Measurements from ENCODE around the gene C2orf72. TPM values are rescaled to one million over a fixed set of nuclear protein-coding genes. Genes with fewer than 3 reads are reported as not detected.

C2orf72 gene
- total and polyA plus RNA-seq, 2 donors, result 0.02 to 0.05 TPM

DNA sequence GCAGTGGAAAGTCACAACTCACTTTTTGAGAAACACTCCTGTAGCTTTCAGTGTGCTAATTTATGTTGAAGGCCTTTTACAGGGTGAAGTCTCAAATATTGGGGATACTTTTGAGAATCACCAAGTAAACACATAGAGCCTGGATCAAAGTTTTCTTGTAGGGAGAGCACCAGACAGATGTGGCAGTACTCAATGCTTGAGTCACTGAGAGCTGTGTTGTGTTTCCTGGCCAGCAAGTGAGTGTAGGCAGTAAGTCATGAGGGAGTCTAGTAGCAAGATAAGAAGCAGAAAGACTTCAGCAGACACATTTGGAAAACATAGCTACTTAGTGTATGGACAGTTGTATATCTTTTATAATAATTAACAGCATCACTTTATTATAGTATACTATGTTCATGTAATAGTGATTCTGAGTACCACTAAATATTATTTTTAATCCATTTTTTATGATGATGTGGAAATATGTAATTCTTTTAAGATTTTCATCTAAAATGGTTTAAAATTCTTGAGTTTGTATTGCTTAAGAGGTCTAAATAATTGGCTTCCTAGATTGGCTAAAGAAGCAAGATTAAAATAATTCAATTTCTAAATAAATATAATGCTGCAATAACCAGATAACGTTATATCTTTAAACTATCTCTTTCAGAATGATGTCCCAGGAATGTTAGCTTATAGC is 32.2 kb downstream of the C2orf72 start:
- WGBS, result 96% methylated on average over 1 of the region's 1 CpG
- Histone ChIP-seq H3K27me3 (ENCODE audit: control insufficient read depth in 2 of 2, insufficient read depth in 1 of 2, low read length in 1 of 2) (no peaks in the 10 kb centered on the region), H3K4me3 (ENCODE audit: low read length in 2 of 2) (no peak overlapping the region), H3K9me3 (ENCODE audit: control insufficient read depth in 2 of 2, insufficient read depth in 1 of 2, low read length in 1 of 2) (no peaks in the 10 kb centered on the region), H3K4me1 (ENCODE audit: control insufficient read depth in 2 of 2, insufficient read depth in 2 of 2, low read length in 2 of 2) (no peaks in the 10 kb centered on the region), H3K27ac (ENCODE audit: low read depth in 1 of 2, low read length in 1 of 2) (no peak overlapping the region), H3K36me3 (ENCODE audit: control insufficient read depth in 2 of 2, insufficient read depth in 2 of 2, low read length in 1 of 2) (peaks cover 13 to 59% of the 10 kb centered on the region in 2 donors)
- DNase-seq (ENCODE audit: low read depth in 6 of 9, low spot score in 9 of 9), result no peak

DNA sequence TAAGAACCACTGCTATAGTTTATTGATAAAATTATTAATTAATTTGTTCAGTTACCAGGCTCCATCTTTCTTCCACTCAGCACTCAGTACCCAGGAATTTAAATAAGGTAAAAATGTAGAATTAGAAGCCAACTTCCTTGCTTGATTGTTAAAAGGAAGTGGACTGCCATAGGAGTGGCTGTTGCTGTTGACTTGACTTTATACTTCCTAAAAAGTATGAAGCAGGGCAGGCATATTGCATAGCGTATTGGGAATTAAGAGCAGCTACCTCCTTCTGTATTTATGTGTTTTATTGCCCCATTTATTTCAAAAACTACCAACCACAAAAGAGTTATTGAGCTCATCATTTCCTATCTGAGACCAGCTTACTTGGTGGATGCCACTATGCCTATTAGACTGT is 47.2 kb downstream of the C2orf72 start:
- H3K27ac ChIP-seq (ENCODE audit: low read depth in 1 of 2, low read length in 1 of 2), result no peak overlapping the region
- H3K9me3 ChIP-seq (ENCODE audit: control insufficient read depth in 2 of 2, insufficient read depth in 1 of 2, low read length in 1 of 2), result no peaks in the 10 kb centered on the region
- WGBS, result 99% methylated on average over 1 of the region's 1 CpG
- H3K36me3 ChIP-seq (ENCODE audit: control insufficient read depth in 2 of 2, insufficient read depth in 2 of 2, low read length in 1 of 2), result peaks cover 54 to 77% of the 10 kb centered on the region in 2 donors
- H3K4me3 ChIP-seq (ENCODE audit: low read length in 2 of 2), result no peak overlapping the region
- H3K4me1 ChIP-seq (ENCODE audit: control insufficient read depth in 2 of 2, insufficient read depth in 2 of 2, low read length in 2 of 2), result no peaks in the 10 kb centered on the region
- no peaks in the 10 kb centered on the region for H3K27me3 ChIP-seq (ENCODE audit: control insufficient read depth in 2 of 2, insufficient read depth in 1 of 2, low read length in 1 of 2)
- DNase-seq (ENCODE audit: low read depth in 6 of 9, low spot score in 9 of 9), result no peak

DNA sequence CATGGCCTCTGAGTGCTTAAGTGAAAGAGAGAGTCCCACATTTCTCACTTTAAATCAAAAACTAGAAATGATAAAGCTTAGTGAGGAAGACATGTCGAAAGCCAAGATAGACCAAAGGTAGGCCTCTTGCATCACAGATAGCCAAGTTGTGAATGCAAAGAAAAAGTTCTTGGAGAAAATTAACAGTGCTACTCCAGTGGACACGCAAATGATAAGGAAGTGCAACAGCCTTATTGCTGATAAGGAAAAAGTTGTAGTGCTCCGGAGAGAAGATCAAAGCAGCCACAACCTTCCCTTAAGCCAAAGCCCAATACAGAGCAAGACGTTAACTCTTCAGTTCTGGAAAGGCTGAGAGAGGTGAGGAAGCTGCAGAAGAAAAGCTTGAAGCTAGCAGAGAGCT is 51.4 kb downstream of the C2orf72 start:
- DNase-seq (ENCODE audit: low read depth in 6 of 9, low spot score in 9 of 9), result no peak
- Histone ChIP-seq H3K4me1 (ENCODE audit: control insufficient read depth in 2 of 2, insufficient read depth in 2 of 2, low read length in 2 of 2) (no peaks in the 10 kb centered on the region), H3K27me3 (ENCODE audit: control insufficient read depth in 2 of 2, insufficient read depth in 1 of 2, low read length in 1 of 2) (no peaks in the 10 kb centered on the region), H3K4me3 (ENCODE audit: low read length in 2 of 2) (no peak overlapping the region), H3K9me3 (ENCODE audit: control insufficient read depth in 2 of 2, insufficient read depth in 1 of 2, low read length in 1 of 2) (no peaks in the 10 kb centered on the region), H3K36me3 (ENCODE audit: control insufficient read depth in 2 of 2, insufficient read depth in 2 of 2, low read length in 1 of 2) (peaks cover 45 to 72% of the 10 kb centered on the region in 2 donors), H3K27ac (ENCODE audit: low read depth in 1 of 2, low read length in 1 of 2) (no peak overlapping the region)
- WGBS, result 96% methylated on average over 4 of the region's 4 CpGs

DNA sequence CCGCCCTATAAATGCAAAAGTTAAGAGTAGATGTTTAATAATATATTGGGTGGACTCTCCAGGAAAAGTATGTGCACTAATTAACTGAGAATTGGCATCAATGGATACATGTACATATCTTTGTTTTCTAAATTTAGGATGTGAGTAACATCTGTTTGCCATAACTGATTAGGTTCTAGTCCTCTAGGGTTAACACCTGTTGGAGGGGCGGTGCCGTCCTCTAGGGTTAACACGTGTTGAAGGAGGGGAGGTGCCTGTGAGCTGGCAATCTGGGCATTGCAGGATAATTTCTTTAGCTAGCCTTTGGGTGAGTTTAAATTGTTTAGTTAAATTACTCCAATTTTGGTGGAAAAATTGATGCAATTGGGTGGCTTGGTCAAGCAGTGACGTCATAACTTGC is 56.6 kb downstream of the C2orf72 start:
- no peak overlapping the region for H3K27ac ChIP-seq (ENCODE audit: low read depth in 1 of 2, low read length in 1 of 2)
- whole genome bisulfite sequencing, result 92% methylated on average over 5 of the region's 5 CpGs
- no peak overlapping the region for H3K4me3 ChIP-seq (ENCODE audit: low read length in 2 of 2)
- peaks cover 0 to under 1% of the 10 kb centered on the region in 2 donors for H3K9me3 ChIP-seq (ENCODE audit: control insufficient read depth in 2 of 2, insufficient read depth in 1 of 2, low read length in 1 of 2)
- H3K27me3 ChIP-seq (ENCODE audit: control insufficient read depth in 2 of 2, insufficient read depth in 1 of 2, low read length in 1 of 2), result no peaks in the 10 kb centered on the region
- peaks cover 37 to 49% of the 10 kb centered on the region in 2 donors for H3K36me3 ChIP-seq (ENCODE audit: control insufficient read depth in 2 of 2, insufficient read depth in 2 of 2, low read length in 1 of 2)
- H3K4me1 ChIP-seq (ENCODE audit: control insufficient read depth in 2 of 2, insufficient read depth in 2 of 2, low read length in 2 of 2), result no peaks in the 10 kb centered on the region
- DNase-seq (ENCODE audit: low read depth in 6 of 9, low spot score in 9 of 9), result no peak

DNA sequence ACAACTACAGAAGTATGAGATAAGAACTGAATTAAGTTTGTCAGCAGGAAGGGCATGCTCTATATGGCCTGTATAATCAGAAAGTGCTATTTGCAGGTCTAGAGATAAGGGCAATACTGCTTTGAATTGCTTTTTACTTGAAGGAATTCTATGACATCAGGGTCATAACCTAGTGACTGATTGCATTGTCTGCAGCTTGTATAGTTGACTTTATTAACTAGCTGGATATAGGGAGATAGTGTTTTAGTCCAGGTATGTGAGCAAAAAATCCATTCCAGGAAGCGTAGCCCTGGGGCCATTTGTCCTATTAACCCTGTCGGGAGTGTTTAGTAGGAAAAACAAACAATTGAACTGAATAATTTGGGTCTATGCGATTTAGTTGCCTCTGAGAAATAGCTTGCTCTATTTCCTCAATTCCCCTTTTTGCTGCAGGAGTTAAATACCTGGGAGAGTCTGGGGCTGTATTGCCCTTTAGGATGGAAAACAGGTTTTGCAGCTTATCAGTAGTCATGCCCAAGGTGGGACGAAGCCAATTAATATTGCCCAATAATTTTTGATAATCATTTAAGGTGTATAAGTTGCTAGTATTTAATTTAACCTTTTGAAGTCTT is 57.5 kb downstream of the C2orf72 start:
- no peaks in the 10 kb centered on the region for H3K4me1 ChIP-seq (ENCODE audit: control insufficient read depth in 2 of 2, insufficient read depth in 2 of 2, low read length in 2 of 2)
- H3K27me3 ChIP-seq (ENCODE audit: control insufficient read depth in 2 of 2, insufficient read depth in 1 of 2, low read length in 1 of 2), result no peaks in the 10 kb centered on the region
- H3K27ac ChIP-seq (ENCODE audit: low read depth in 1 of 2, low read length in 1 of 2), result no peak overlapping the region
- 97% methylated on average over 4 of the region's 4 CpGs for WGBS
- peaks cover 42 to 56% of the 10 kb centered on the region in 2 donors for H3K36me3 ChIP-seq (ENCODE audit: control insufficient read depth in 2 of 2, insufficient read depth in 2 of 2, low read length in 1 of 2)
- H3K4me3 ChIP-seq (ENCODE audit: low read length in 2 of 2), result no peak overlapping the region
- H3K9me3 ChIP-seq (ENCODE audit: control insufficient read depth in 2 of 2, insufficient read depth in 1 of 2, low read length in 1 of 2), result peaks cover 4 to 8% of the 10 kb centered on the region in 2 donors
- no peak for DNase-seq (ENCODE audit: low read depth in 6 of 9, low spot score in 9 of 9)

Other genes with a start within 250 kb of the C2orf72 start
- 154 TPM for gene ITM2C, start 172.6 kb upstream of the C2orf72 start, total RNA-seq
- 79.4 TPM for gene ITM2C, start 172.6 kb upstream of the C2orf72 start, polyA plus RNA-seq
- gene GPR55, start 112.3 kb upstream of the C2orf72 start, total RNA-seq, result 2.1 TPM
- 1.9 TPM for gene GPR55, start 112.3 kb upstream of the C2orf72 start, polyA plus RNA-seq
- not detected for gene SPATA3, start 41.4 kb upstream of the C2orf72 start, total RNA-seq
- gene SPATA3, start 41.4 kb upstream of the C2orf72 start, polyA plus RNA-seq, result not detected
- gene PSMD1, start 19.3 kb downstream of the C2orf72 start, total RNA-seq, result 87.6 TPM
- 40.4 TPM for gene PSMD1, start 19.3 kb downstream of the C2orf72 start, polyA plus RNA-seq
- gene HTR2B, start 87.5 kb downstream of the C2orf72 start, total RNA-seq, result 1.1 TPM
- gene HTR2B, start 87.5 kb downstream of the C2orf72 start, polyA plus RNA-seq, result 0.84 TPM
- 5.7 TPM for gene ARMC9, start 161.1 kb downstream of the C2orf72 start, total RNA-seq
- 5.4 TPM for gene ARMC9, start 161.1 kb downstream of the C2orf72 start, polyA plus RNA-seq